Measurements from ENCODE around the gene CSTF3.
"Not testable (repeated sequence)": the region's sequence is repeated elsewhere in the genome, so short reads cannot be mapped to it uniquely, and the experiment has no call there.

Gene CSTF3

DNA sequence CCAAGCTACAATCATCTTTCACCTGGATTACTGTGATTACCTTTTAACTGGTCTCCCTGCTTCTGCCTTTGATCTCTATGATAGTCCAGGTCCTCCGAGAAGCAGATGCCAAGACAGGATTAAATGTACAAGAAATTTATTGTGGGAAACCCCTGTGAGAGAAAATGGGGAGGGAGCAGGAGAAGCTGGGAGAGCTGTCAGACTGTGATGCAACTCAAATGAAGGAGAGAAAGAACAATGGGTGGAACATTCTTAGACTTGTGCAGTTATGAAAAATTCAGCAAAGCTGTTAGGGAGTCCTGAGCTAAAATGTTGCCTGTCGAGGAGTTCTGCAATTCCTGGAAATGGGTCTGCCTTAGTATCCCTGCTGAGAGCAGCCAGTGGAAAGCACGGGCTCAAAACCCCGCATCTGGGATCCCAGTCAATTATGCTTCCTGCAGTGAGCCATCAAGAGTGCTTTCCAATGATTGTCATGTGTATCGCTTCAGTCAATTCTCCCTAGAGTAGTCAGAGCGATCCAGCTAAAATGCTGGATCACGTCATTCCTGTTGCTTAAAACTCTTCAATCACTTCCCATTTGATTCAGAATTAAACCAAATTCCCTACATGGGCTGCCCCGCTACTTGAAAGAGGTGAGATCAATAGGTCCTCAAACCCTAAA lies 16.5 kb upstream of the CSTF3 start:
- no peak for ATAC-seq (replicated peaks)
- H3K27ac Mint-ChIP-seq = no peak overlapping the region
- H3K36me3 Mint-ChIP-seq = peaks cover 3 to 11% of the 10 kb centered on the region in 2 donors
- H3K27me3 Mint-ChIP-seq = no peaks in the 10 kb centered on the region
- peaks cover 2 to 6% of the 10 kb centered on the region in 2 donors for H3K9me3 Mint-ChIP-seq
- H3K4me1 Mint-ChIP-seq = peaks cover 9 to 14% of the 10 kb centered on the region in 2 donors
- DNase-seq = no peak
- H3K4me3 Mint-ChIP-seq = no peak overlapping the region

DNA sequence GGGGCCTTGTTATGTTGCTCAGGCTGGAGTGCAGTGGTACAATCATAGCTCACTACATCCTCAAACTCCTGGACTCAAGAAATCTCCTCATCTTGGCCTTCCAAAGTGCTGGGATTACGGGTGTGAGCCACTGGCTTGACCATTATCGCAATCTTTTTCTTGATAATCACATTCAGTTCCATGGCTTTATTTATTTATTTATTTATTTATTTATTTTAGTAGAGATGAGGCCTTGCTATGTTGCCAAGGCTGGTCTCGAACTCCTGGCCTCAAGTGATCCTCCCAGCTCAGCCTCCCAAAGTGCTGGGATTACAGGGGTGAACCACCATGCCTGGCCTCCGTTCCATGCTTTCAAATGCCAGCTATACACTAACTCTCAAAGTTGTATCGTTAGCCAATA lies 15.5 kb upstream of the CSTF3 start:
- H3K36me3 Mint-ChIP-seq = peaks cover 3 to 11% of the 10 kb centered on the region in 2 donors
- DNase-seq; H3K27me3 Mint-ChIP-seq; ATAC-seq (replicated peaks); H3K27ac Mint-ChIP-seq; H3K4me3 Mint-ChIP-seq; H3K9me3 Mint-ChIP-seq: not testable (repeated sequence)
- H3K4me1 Mint-ChIP-seq = peaks cover 9 to 14% of the 10 kb centered on the region in 2 donors

- Mint-ChIP-seq H3K9me3 (no peaks in the 10 kb centered on the region), H3K4me1 (peaks cover 0 to 2% of the 10 kb centered on the region in 2 donors), H3K36me3 (peaks cover 0 to 3% of the 10 kb centered on the region in 2 donors), H3K27ac (no peak overlapping the region), H3K27me3 (no peaks in the 10 kb centered on the region), H3K4me3 (no peak overlapping the region)
- no peak for ATAC-seq (replicated peaks)
- no peak for DNase-seq
Observed at GRCh38 chr11:33172996-33173395, 11.7 kb upstream of the CSTF3 start.

DNA sequence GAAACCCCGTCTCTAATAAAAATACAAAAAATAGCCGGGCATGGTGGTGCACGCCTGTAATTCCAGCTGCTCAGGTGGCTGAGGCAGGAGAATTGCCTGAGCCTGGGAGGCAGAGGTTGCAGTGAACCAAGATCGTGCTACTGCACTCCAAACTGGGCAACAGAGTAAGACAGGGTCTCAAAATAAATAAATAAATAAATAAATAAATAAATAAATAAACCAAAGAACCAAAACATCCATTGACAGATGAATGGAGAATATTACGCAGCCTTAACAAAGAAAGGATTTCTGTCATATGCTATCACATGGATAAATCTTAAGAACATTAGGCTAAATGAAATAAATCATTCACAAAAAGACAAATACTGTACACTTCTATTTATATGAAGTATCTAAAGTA lies 11.1 kb upstream of the CSTF3 start:
- no peaks in the 10 kb centered on the region for H3K27me3 Mint-ChIP-seq
- H3K9me3 Mint-ChIP-seq = no peaks in the 10 kb centered on the region
- H3K27ac Mint-ChIP-seq = no peak overlapping the region
- H3K36me3 Mint-ChIP-seq = peaks cover 0 to under 1% of the 10 kb centered on the region in 2 donors
- ATAC-seq (replicated peaks) (no peak), DNase-seq (no peak)
- H3K4me1 Mint-ChIP-seq = no peaks in the 10 kb centered on the region
- no peak overlapping the region for H3K4me3 Mint-ChIP-seq

- Mint-ChIP-seq H3K27ac (no peak overlapping the region), H3K4me3 (no peak overlapping the region), H3K27me3 (no peaks in the 10 kb centered on the region), H3K9me3 (no peaks in the 10 kb centered on the region), H3K36me3 (no peaks in the 10 kb centered on the region), H3K4me1 (no peaks in the 10 kb centered on the region)
- ATAC-seq (replicated peaks) (no peak), DNase-seq (no peak)
Observed at GRCh38 chr11:33171251-33171650, 10.0 kb upstream of the CSTF3 start.

- no peak overlapping the region for H3K27ac Mint-ChIP-seq
- H3K27me3 Mint-ChIP-seq = no peaks in the 10 kb centered on the region
- no peak overlapping the region for H3K4me3 Mint-ChIP-seq
Observed at GRCh38 chr11:33168709-33169200, 7.5 kb upstream of the CSTF3 start.

GRCh38 chr11:33162831-33163230 lies 1.6 kb upstream of the CSTF3 start:
- Mint-ChIP-seq H3K27ac (no peak overlapping the region), H3K4me3 (peak overlapping the region; percentile 36 to 66), H3K9me3 (no peaks in the 10 kb centered on the region), H3K27me3 (no peaks in the 10 kb centered on the region), H3K36me3 (peaks cover 12 to 22% of the 10 kb centered on the region in 2 donors), H3K4me1 (peaks cover 16 to 39% of the 10 kb centered on the region in 2 donors)
- no peak for DNase-seq
- no peak for ATAC-seq (replicated peaks)

More at GRCh38 chr11:33168709-33169200, 7.5 kb upstream of the CSTF3 start:
- Mint-ChIP-seq H3K9me3 (no peaks in the 10 kb centered on the region), H3K4me1 (no peaks in the 10 kb centered on the region), H3K36me3 (no peaks in the 10 kb centered on the region)
- no peak for ATAC-seq (replicated peaks)
- no peak for DNase-seq

DNA sequence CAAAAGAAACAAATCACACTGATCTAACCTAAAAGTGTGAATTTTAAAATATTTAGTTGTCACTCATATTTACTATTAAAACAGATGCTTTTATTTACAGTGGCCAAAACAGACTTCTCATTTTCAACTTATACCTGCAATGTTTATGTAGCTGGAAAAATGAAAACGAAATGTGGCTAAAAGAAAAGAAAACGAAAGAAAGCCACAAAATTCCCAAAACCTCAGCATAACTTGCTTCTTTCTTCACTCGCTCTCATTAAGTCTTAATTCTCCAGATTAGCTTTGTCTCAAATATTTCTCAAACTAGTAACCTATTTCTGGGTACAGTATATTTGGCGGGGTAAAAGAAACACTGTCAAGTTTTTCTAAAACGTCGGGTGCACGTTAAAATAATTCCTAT lies 693 bp downstream of the CSTF3 start:
- H3K27ac Mint-ChIP-seq = peak overlapping the region; percentile 99
- no peaks in the 10 kb centered on the region for H3K9me3 Mint-ChIP-seq
- peak overlapping the region; percentile 96 to 98 for H3K4me3 Mint-ChIP-seq
- peaks cover 23 to 58% of the 10 kb centered on the region in 2 donors for H3K4me1 Mint-ChIP-seq
- H3K27me3 Mint-ChIP-seq = no peaks in the 10 kb centered on the region
- H3K36me3 Mint-ChIP-seq = peaks cover 18 to 32% of the 10 kb centered on the region in 2 donors
- DNase-seq = no peak
- no peak for ATAC-seq (replicated peaks)

DNA sequence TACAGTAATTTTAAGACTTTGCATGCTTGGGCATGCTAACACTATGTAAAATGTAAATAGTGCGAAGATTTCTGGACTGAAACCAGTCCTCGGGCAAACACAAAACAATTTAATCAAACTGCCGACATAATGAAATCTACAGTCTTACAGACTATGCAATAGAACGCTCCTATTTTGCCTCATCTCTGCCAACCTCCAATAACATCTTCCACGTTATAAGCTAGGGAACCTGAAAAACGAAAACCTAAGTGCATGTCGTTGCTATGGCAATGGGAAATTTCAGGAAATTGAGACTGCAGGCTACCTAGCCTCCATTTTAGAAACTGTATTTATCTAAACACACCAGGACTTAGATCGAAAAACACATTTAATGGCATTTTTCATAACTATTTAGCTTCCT lies 1.1 kb downstream of the CSTF3 start:
- peak overlapping the region; percentile 99 for H3K27ac Mint-ChIP-seq
- no peaks in the 10 kb centered on the region for H3K27me3 Mint-ChIP-seq
- no peaks in the 10 kb centered on the region for H3K9me3 Mint-ChIP-seq
- ATAC-seq (replicated peaks) = no peak
- DNase-seq = no peak
- peaks cover 24 to 60% of the 10 kb centered on the region in 2 donors for H3K4me1 Mint-ChIP-seq
- peaks cover 20 to 35% of the 10 kb centered on the region in 2 donors for H3K36me3 Mint-ChIP-seq
- peak overlapping the region; percentile 96 to 98 for H3K4me3 Mint-ChIP-seq

- H3K27me3 Mint-ChIP-seq; H3K27ac Mint-ChIP-seq; ATAC-seq (replicated peaks); DNase-seq; H3K9me3 Mint-ChIP-seq: not testable (repeated sequence)
- peak overlapping the region; percentile 96 to 98 for H3K4me3 Mint-ChIP-seq
- peaks cover 26 to 60% of the 10 kb centered on the region in 2 donors for H3K4me1 Mint-ChIP-seq
- H3K36me3 Mint-ChIP-seq = peaks cover 24 to 39% of the 10 kb centered on the region in 2 donors
Observed at GRCh38 chr11:33159378-33159867, 1.9 kb downstream of the CSTF3 start.

DNA sequence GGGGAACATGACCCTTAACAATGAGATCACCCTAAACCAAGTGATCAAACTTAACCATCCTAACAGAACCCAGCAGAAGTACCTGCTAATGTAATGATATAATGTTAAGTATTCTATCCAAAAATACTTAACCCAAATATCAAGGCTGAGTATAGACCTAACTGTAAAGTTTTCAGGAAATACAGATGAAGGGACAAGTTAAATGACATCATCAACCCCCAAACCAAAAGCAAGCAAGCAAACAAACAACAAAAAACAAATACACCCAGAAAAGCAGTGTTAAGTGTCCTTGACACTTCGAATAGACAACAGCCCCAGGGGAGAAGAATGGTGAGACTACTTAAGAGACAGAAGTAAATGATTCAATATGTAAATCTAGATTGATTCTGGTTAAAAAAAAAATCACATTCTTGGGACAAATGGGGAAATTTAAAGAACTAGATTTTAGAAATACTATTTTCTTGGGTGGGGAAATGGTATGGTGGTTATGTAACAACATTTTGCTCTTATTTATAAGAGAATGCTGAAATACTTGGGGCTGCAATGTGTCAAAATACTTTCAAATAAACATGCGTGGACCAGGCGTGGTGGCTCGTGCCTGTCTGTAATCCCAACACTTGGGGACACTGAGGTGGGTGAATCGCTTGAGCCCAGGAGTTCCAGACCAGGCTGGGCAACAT lies 2.5 kb downstream of the CSTF3 start:
- Mint-ChIP-seq H3K36me3 (peaks cover 24 to 39% of the 10 kb centered on the region in 2 donors), H3K27me3 (no peaks in the 10 kb centered on the region), H3K27ac (peak overlapping the region; percentile 68), H3K4me3 (peak overlapping the region; percentile 36 to 96), H3K4me1 (peaks cover 26 to 60% of the 10 kb centered on the region in 2 donors), H3K9me3 (no peaks in the 10 kb centered on the region)
- ATAC-seq (replicated peaks) (no peak), DNase-seq (no peak)

DNA sequence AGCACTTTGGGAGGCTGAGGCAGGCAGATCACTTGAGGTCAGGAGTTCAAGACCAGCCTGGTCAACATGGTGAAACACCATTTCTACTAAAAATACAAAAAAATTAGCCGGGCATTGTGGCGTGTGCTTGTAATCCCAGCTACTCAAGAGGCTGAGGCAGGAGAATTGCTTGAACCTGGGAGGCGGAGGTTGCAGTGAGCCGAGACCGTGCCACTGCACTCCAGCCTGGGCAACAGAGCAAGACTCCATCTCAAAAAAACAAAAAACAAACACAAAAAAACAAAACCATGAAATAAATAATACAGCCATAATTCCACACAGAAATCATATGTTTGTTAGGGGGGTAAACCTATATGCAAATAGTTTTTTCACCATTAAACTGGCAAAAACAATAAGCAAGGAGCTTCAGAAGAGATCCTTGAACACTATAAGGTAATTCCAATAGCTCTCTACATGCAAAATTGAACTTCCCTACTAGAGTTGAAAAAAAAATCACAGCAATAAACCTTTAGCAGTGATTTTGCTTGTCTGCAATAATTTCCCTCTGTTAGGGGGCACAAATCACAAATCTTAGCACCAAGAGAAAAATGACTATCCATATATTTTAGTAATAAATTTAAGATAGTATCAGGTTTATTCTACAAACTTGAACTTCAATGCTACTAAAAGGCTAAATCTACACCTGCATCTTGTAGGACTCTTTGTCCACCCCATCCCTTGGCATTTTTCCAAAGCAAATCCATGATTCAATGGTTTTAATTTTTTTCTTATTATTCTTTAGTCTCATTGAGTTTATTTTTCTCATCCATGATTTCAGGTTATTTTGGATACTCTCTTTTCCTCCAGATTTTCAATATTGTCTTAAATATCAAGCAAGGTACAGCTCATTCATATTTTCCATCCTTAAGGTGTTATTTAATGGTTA lies 3.9 kb downstream of the CSTF3 start:
- no peaks in the 10 kb centered on the region for H3K9me3 Mint-ChIP-seq
- H3K36me3 Mint-ChIP-seq = peaks cover 24 to 35% of the 10 kb centered on the region in 2 donors
- peaks cover 24 to 56% of the 10 kb centered on the region in 2 donors for H3K4me1 Mint-ChIP-seq
- DNase-seq = no peak
- no peaks in the 10 kb centered on the region for H3K27me3 Mint-ChIP-seq
- ATAC-seq (replicated peaks) = no peak
- H3K27ac Mint-ChIP-seq = peak overlapping the region; percentile 31
- H3K4me3 Mint-ChIP-seq = peak overlapping the region; percentile 29 to 32

DNA sequence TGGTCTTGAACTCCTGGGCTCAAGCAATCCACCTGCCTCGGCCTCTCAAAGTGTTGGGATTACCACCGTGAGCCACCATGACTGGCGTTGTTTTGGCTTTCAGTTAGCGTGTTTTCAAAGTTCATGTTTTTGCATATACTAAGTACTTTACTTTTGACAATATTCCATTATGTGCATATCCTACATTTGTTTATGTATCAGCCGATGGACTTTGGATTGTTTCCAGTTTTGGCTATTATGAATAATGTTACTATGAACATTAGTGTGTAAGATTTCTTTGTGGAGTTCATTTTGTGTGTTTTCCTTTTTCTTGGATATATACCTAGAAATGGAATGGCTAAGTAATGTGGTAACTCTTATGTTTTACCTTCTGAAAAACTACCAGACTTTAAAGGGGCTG lies 9.9 kb downstream of the CSTF3 start:
- Mint-ChIP-seq H3K27me3 (no peaks in the 10 kb centered on the region), H3K9me3 (no peaks in the 10 kb centered on the region), H3K36me3 (peaks cover 18 to 22% of the 10 kb centered on the region in 2 donors), H3K4me1 (peaks cover 12 to 15% of the 10 kb centered on the region in 2 donors), H3K27ac (no peak overlapping the region), H3K4me3 (no peak overlapping the region)
- ATAC-seq (replicated peaks) = no peak
- no peak for DNase-seq

GRCh38 chr11:33147559-33147958 lies 13.7 kb downstream of the CSTF3 start:
- H3K27ac Mint-ChIP-seq = no peak overlapping the region
- H3K36me3 Mint-ChIP-seq = peaks cover 17 to 32% of the 10 kb centered on the region in 2 donors
- H3K9me3 Mint-ChIP-seq = no peaks in the 10 kb centered on the region
- ATAC-seq (replicated peaks) = no peak
- no peak overlapping the region for H3K4me3 Mint-ChIP-seq
- peaks cover 6 to 13% of the 10 kb centered on the region in 2 donors for H3K4me1 Mint-ChIP-seq
- no peak for DNase-seq
- no peaks in the 10 kb centered on the region for H3K27me3 Mint-ChIP-seq
